Measurements from ENCODE around the gene ITPR1.

- no peak for TF ChIP-seq CTCF (IDR thresholded peaks at IDR 0.05; ENCODE audit: insufficient read depth, low read depth, low read length)
- TF ChIP-seq EZH2 (IDR thresholded peaks at IDR 0.05; ENCODE audit: insufficient read depth, low read length): no peak
These were observed 250.2 kb downstream of the ITPR1 start for GRCh38 chr3:4743371-4743770.
